Cardiac muscle cell (in vitro differentiated cells and primary cell): Measurements from ENCODE around the gene ENO3. TPM values are rescaled to one million over a fixed set of nuclear protein-coding genes. Genes with fewer than 3 reads are reported as not detected.

Experiments
- DNase-seq, 2 donors: peaks; one replicate each; pipeline versions ENCODE4 v3.0.0 to v3.0.0-alpha.2; 2010 to 2017; ENCODE audit warnings: low read depth in 1 of 2, low spot score in 1 of 2
- H3K27ac ChIP-seq: fragments of 200-600 bp; sonication (generic); 2 replicates; pipeline ENCODE4 v1.5.1; 2016
- H3K27me3 ChIP-seq: fragments of 200-600 bp; sonication (generic); 2 replicates; pipeline ENCODE4 v1.6.0; 2016; ENCODE audit warnings: control low read depth
- H3K36me3 ChIP-seq: fragments of 200-600 bp; sonication (generic); 2 replicates; pipeline ENCODE4 v1.5.1; 2016; ENCODE audit warnings: control low read depth
- H3K4me1 ChIP-seq: fragments of 200-600 bp; sonication (generic); 2 replicates; pipeline ENCODE4 v1.8.1; 2017; ENCODE audit warnings: low read depth, mild to moderate bottlenecking, mixed run types
- H3K4me3 ChIP-seq: fragments of 200-600 bp; sonication (generic); 2 replicates; pipeline ENCODE4 v1.5.1; 2016; ENCODE audit warnings: mild to moderate bottlenecking
- H3K9me3 ChIP-seq: fragments of 200-600 bp; sonication (generic); 2 replicates; pipeline ENCODE4 v1.5.1; 2017; ENCODE audit warnings: low read depth, mild to moderate bottlenecking, control low read depth
- CTCF ChIP-seq: IDR thresholded peaks from 2 replicates; pipeline ENCODE4 v1.5.1; 2012; ENCODE audit warnings: low read depth, mild to moderate bottlenecking, low read length
- polyA plus RNA-seq: library from polyadenylated mRNA; unstranded; fragments of >200 nt; fragmentation: Nextera tagmentation; extraction: Ambion mirVana; gene quantifications from 2 replicates; pipeline ENCODE4 v1.2.1, GENCODE V29; 2016
- total RNA-seq: library from RNA; depleted of rRNA; stranded (reverse); fragments of >200 nt; gene quantifications from 2 replicates; pipeline ENCODE4 v1.2.3, GENCODE V29; 2016

The ENO3 gene
- total and polyA plus RNA-seq, 2 experiments from 2014 or later, result 595 to 1,853 TPM

GRCh38 chr17:4998027-4998731 is 47.3 kb downstream of the ENO3 start:
- DNase-seq, result peak in 1 of 2 donors; percentile 81
- TF ChIP-seq CTCF, result no peak
- no peaks in the 10 kb centered on the region for H3K27me3 ChIP-seq
- peak overlapping the region; percentile 90 for H3K4me3 ChIP-seq
- peak overlapping the region; percentile 87 for H3K27ac ChIP-seq
- peaks cover 19% of the 10 kb centered on the region for H3K36me3 ChIP-seq
- H3K4me1 ChIP-seq, result peaks cover 26% of the 10 kb centered on the region
- H3K9me3 ChIP-seq, result no peaks in the 10 kb centered on the region

GRCh38 chr17:4998732-4999429 is 48.0 kb downstream of the ENO3 start:
- Histone ChIP-seq H3K9me3 (no peaks in the 10 kb centered on the region), H3K4me1 (peaks cover 26% of the 10 kb centered on the region), H3K27me3 (no peaks in the 10 kb centered on the region), H3K4me3 (peak overlapping the region; percentile 90), H3K27ac (peak overlapping the region; percentile 87), H3K36me3 (peaks cover 26% of the 10 kb centered on the region)
- DNase-seq, result no peak
- TF ChIP-seq CTCF, result no peak

GRCh38 chr17:4999430-5000093 is 48.6 kb downstream of the ENO3 start:
- TF ChIP-seq CTCF, result no peak
- H3K27ac ChIP-seq, result peak overlapping the region; percentile 87

GRCh38 chr17:5000237-5000639 is 49.3 kb downstream of the ENO3 start:
- H3K9me3 ChIP-seq, result no peaks in the 10 kb centered on the region
- H3K27ac ChIP-seq, result peak overlapping the region; percentile 87
- H3K36me3 ChIP-seq, result peaks cover 39% of the 10 kb centered on the region
- peak overlapping the region; percentile 90 for H3K4me3 ChIP-seq
- H3K27me3 ChIP-seq, result no peaks in the 10 kb centered on the region
- H3K4me1 ChIP-seq, result peaks cover 26% of the 10 kb centered on the region
- no peak for TF ChIP-seq CTCF
- DNase-seq, result peak; percentile 54 to 60

More at GRCh38 chr17:4999430-5000093, 48.6 kb downstream of the ENO3 start:
- Histone ChIP-seq H3K4me3 (peak overlapping the region; percentile 90), H3K9me3 (no peaks in the 10 kb centered on the region), H3K36me3 (peaks cover 32% of the 10 kb centered on the region), H3K27me3 (no peaks in the 10 kb centered on the region), H3K4me1 (peaks cover 26% of the 10 kb centered on the region)
- DNase-seq, result no peak

GRCh38 chr17:5002121-5002788 is 51.3 kb downstream of the ENO3 start:
- no peaks in the 10 kb centered on the region for H3K9me3 ChIP-seq
- H3K27ac ChIP-seq, result no peak overlapping the region
- no peak for TF ChIP-seq CTCF
- H3K27me3 ChIP-seq, result no peaks in the 10 kb centered on the region
- no peak overlapping the region for H3K4me3 ChIP-seq
- no peak for DNase-seq
- peaks cover 22% of the 10 kb centered on the region for H3K4me1 ChIP-seq
- H3K36me3 ChIP-seq, result peaks cover 57% of the 10 kb centered on the region
